Hepatocyte (in vitro differentiated cells): ENCODE results near the gene LHX5. TPM values are rescaled to one million over a fixed set of nuclear protein-coding genes. Genes with fewer than 3 reads are reported as not detected.

Experiments
- DNase-seq: peaks from one replicate; pipeline ENCODE4 v3.0.0-alpha.2; 2016; ENCODE audit warnings: low spot score
- H2AFZ ChIP-seq: fragments of 200-600 bp; sonication (generic); 2 replicates; pipeline ENCODE4 v1.6.0; 2016; ENCODE audit warnings: antibody characterized with exemption, mild to moderate bottlenecking
- H3K27ac ChIP-seq: fragments of 200-600 bp; sonication (generic); 2 replicates; pipeline ENCODE4 v1.5.1; 2016; ENCODE audit warnings: mild to moderate bottlenecking
- H3K27me3 ChIP-seq: fragments of 200-600 bp; sonication (generic); 2 replicates; pipeline ENCODE4 v1.6.1; 2016
- H3K36me3 ChIP-seq: fragments of 200-600 bp; sonication (generic); replicated peaks from 2 replicates; pipeline ENCODE4 v1.5.1; 2016; ENCODE audit warnings: low read depth; ENCODE audit not compliant: insufficient read depth
- H3K4me1 ChIP-seq: fragments of 200-600 bp; sonication (generic); 2 replicates; pipeline ENCODE4 v1.5.1; 2016; ENCODE audit warnings: mild to moderate bottlenecking, moderate library complexity; ENCODE audit not compliant: insufficient read depth
- H3K4me2 ChIP-seq: fragments of 200-600 bp; sonication (generic); 2 replicates; pipeline ENCODE4 v1.6.0; 2016
- H3K4me3 ChIP-seq: fragments of 200-600 bp; sonication (generic); 2 replicates; pipeline ENCODE4 v1.5.1; 2016; ENCODE audit warnings: mild to moderate bottlenecking
- H3K79me2 ChIP-seq: fragments of 200-600 bp; sonication (generic); 2 replicates; pipeline ENCODE4 v1.6.0; 2017; ENCODE audit warnings: mild to moderate bottlenecking
- H3K9me2 ChIP-seq: fragments of 200-600 bp; sonication (generic); replicated peaks from 2 replicates; pipeline ENCODE4 v1.6.0; 2017; ENCODE audit warnings: mild to moderate bottlenecking; ENCODE audit not compliant: insufficient read depth
- H3K9me3 ChIP-seq: fragments of 200-600 bp; sonication (generic); 2 replicates; pipeline ENCODE4 v1.5.1; 2016; ENCODE audit warnings: low read depth, mild to moderate bottlenecking
- H4K20me1 ChIP-seq: fragments of 200-600 bp; sonication (generic); 2 replicates; pipeline ENCODE4 v1.6.0; 2016; ENCODE audit warnings: mild to moderate bottlenecking; ENCODE audit not compliant: insufficient read depth, poor library complexity, severe bottlenecking
- EZH2 ChIP-seq: fragments of 200-600 bp; sonication (generic); IDR thresholded peaks from 2 replicates; pipeline ENCODE4 v1.6.1; 2016; ENCODE audit warnings: antibody characterized with exemption, mild to moderate bottlenecking, borderline replicate concordance
- EZH2phosphoT487 ChIP-seq: fragments of 200-600 bp; sonication (generic); IDR thresholded peaks from one replicate; pipeline ENCODE4 v1.6.1; 2018; ENCODE audit warnings: antibody characterized with exemption, mild to moderate bottlenecking, low read depth, moderate library complexity; ENCODE audit not compliant: unreplicated experiment, severe bottlenecking
- WGBS: methylation state at CpG from one replicate; pipeline ENCODE4 v1.1.6; 2016; ENCODE audit warnings: low lambda C conversion rate; ENCODE audit errors: missing lambda C conversion rate; 5-methylcytosine and 5-hydroxymethylcytosine counted together
- polyA plus RNA-seq: library from polyadenylated mRNA; unstranded; fragments of >200 nt; fragmentation: Nextera tagmentation; extraction: Ambion mirVana; gene quantifications from 2 replicates; pipeline ENCODE4 v1.2.1, GENCODE V29; 2016
- total RNA-seq: library from RNA; depleted of rRNA; stranded (reverse); fragments of >200 nt; gene quantifications from 2 replicates; pipeline ENCODE4 v1.2.3, GENCODE V29; 2014
- TF ChIP-seq, protein P1 (sequence below): fragments of 200-600 bp; sonication (generic); IDR thresholded peaks from 2 replicates; pipeline ENCODE4 v1.5.1; 2016; ENCODE audit warnings: antibody characterized with exemption, mild to moderate bottlenecking; ENCODE audit not compliant: poor library complexity

Gene LHX5
- total and polyA plus RNA-seq, 2 experiments from 2014 or later: 0.06 to 0.10 TPM

GRCh38 chr12:113467502-113468364 is 3.9 kb downstream of the LHX5 start:
- peaks cover 9% of the 10 kb centered on the region for H3K4me1 ChIP-seq
- no peak overlapping the region for H3K4me3 ChIP-seq
- no peaks in the 10 kb centered on the region for H3K9me2 ChIP-seq
- TF ChIP-seq, protein P1, sequence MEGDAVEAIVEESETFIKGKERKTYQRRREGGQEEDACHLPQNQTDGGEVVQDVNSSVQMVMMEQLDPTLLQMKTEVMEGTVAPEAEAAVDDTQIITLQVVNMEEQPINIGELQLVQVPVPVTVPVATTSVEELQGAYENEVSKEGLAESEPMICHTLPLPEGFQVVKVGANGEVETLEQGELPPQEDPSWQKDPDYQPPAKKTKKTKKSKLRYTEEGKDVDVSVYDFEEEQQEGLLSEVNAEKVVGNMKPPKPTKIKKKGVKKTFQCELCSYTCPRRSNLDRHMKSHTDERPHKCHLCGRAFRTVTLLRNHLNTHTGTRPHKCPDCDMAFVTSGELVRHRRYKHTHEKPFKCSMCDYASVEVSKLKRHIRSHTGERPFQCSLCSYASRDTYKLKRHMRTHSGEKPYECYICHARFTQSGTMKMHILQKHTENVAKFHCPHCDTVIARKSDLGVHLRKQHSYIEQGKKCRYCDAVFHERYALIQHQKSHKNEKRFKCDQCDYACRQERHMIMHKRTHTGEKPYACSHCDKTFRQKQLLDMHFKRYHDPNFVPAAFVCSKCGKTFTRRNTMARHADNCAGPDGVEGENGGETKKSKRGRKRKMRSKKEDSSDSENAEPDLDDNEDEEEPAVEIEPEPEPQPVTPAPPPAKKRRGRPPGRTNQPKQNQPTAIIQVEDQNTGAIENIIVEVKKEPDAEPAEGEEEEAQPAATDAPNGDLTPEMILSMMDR: no peak
- TF ChIP-seq EZH2 (peak; percentile 88), EZH2phosphoT487 (peak; percentile 86)
- no peaks in the 10 kb centered on the region for H3K9me3 ChIP-seq
- peak overlapping the region; percentile 49 for H2AFZ ChIP-seq
- peak overlapping the region; percentile 83 for H3K4me2 ChIP-seq
- 2% methylated on average over 75 of the region's 78 CpGs for WGBS
- DNase-seq: no peak
- no peaks in the 10 kb centered on the region for H4K20me1 ChIP-seq
- H3K27me3 ChIP-seq: peaks cover 100% of the 10 kb centered on the region
- H3K36me3 ChIP-seq: no peaks in the 10 kb centered on the region
- H3K27ac ChIP-seq: no peak overlapping the region
- no peaks in the 10 kb centered on the region for H3K79me2 ChIP-seq

DNA sequence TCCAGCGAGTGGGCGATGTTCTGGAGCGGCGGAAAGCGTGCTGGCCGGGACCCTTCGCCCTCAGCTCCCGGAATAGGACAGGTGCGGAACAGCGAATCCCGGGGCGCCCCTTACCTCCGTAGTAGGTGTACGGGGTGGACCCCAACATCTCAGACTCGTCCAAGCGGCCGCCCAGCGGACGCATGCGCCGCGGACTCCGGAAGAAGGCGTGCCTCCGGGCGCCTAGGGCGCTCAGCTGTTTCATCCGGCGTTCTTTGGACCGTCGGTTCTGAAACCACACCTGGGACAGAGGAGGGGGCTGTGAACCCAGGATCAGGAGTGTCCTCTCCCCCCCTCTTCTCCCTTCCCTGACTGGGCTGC is 4.5 kb downstream of the LHX5 start:
- peak overlapping the region; percentile 49 for H2AFZ ChIP-seq
- no peaks in the 10 kb centered on the region for H3K36me3 ChIP-seq
- H3K27me3 ChIP-seq: peaks cover 95% of the 10 kb centered on the region
- no peak for DNase-seq
- WGBS: 8% methylated on average over 29 of the region's 31 CpGs
- H4K20me1 ChIP-seq: no peaks in the 10 kb centered on the region
- H3K9me3 ChIP-seq: no peaks in the 10 kb centered on the region
- H3K4me1 ChIP-seq: peaks cover 12% of the 10 kb centered on the region
- no peak overlapping the region for H3K27ac ChIP-seq
- H3K4me3 ChIP-seq: no peak overlapping the region
- H3K9me2 ChIP-seq: no peaks in the 10 kb centered on the region
- no peaks in the 10 kb centered on the region for H3K79me2 ChIP-seq
- peak overlapping the region; percentile 83 for H3K4me2 ChIP-seq
- TF ChIP-seq, protein P1: no peak
- TF ChIP-seq EZH2 (no peak), EZH2phosphoT487 (no peak)

DNA sequence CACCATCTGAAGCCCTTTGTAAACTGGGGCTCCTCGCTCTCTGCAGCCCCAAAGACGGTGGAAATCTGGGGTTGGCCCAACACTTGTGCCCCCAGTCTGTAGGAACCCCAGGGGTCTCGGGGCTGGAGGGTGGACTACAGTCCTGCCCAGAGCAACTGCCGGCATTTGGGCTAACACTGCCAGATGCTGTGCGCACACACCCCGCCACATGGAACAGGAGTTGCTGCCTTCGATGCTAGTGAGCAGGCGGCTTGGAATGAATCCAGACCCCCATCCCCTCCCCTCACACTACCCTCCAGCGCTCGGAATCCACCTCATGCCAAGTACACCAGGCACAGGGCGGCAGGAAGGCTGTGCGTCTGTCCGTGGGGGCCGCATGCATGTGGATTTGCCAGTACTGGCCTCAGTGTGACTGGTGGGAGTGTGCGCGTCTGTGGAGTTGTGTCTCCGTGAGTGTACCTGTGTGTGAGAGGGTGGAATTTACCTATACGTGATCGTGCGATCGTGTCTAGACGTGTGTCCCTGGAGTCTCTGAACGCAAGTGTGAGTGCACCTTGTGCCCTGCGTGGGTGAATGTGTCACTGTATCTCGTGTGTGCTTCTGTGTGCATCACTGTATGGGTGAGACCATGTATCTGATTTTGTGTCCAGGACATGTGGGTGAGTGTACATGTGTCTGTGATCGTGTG is 5.1 kb downstream of the LHX5 start:
- Histone ChIP-seq H3K36me3 (no peaks in the 10 kb centered on the region), H3K9me3 (no peaks in the 10 kb centered on the region), H3K27ac (no peak overlapping the region), H3K4me1 (peaks cover 12% of the 10 kb centered on the region), H3K79me2 (no peaks in the 10 kb centered on the region), H2AFZ (peak overlapping the region; percentile 49), H3K27me3 (peaks cover 95% of the 10 kb centered on the region), H3K9me2 (no peaks in the 10 kb centered on the region), H3K4me3 (no peak overlapping the region), H3K4me2 (peak overlapping the region; percentile 83), H4K20me1 (no peaks in the 10 kb centered on the region)
- DNase-seq: no peak
- TF ChIP-seq, protein P1: no peak
- peak; percentile 29 for TF ChIP-seq EZH2
- 19% methylated on average over 26 of the region's 26 CpGs for WGBS
